KMS-11 (cell line): Measurements from ENCODE around the gene SOCS3.

Source experiments
- H2AFZ ChIP-seq: fragments of 200-600 bp; sonication (generic); 2 replicates; pipeline ENCODE4 v1.6.1; 2016; ENCODE audit warnings: antibody characterized with exemption, mixed run types, low read depth
- H3K27ac ChIP-seq: fragments of 200-600 bp; sonication (generic); 2 replicates; pipeline ENCODE4 v1.6.1; 2016; ENCODE audit warnings: mild to moderate bottlenecking, mixed run types
- H3K27me3 ChIP-seq: fragments of 200-600 bp; sonication (generic); 2 replicates; pipeline ENCODE4 v1.6.1; 2017; ENCODE audit warnings: mild to moderate bottlenecking, low read depth, mixed run types, moderate library complexity; ENCODE audit not compliant: insufficient read depth
- H3K36me3 ChIP-seq: fragments of 200-600 bp; sonication (generic); 2 replicates; pipeline ENCODE4 v1.6.1; 2017; ENCODE audit warnings: mild to moderate bottlenecking, mixed run types; ENCODE audit not compliant: insufficient read depth
- H3K4me1 ChIP-seq: fragments of 200-600 bp; sonication (generic); 2 replicates; pipeline ENCODE4 v1.6.1; 2016; ENCODE audit warnings: mild to moderate bottlenecking, low read depth, mixed run types; ENCODE audit not compliant: poor library complexity, severe bottlenecking
- H3K4me2 ChIP-seq: fragments of 200-600 bp; sonication (generic); 2 replicates; pipeline ENCODE4 v1.7.0; 2016; ENCODE audit warnings: mild to moderate bottlenecking, mixed run types
- H3K4me3 ChIP-seq: fragments of 200-600 bp; sonication (generic); IDR thresholded peaks from 2 replicates; pipeline ENCODE4 v1.6.1; 2017; ENCODE audit warnings: low read depth, low read length, mixed read lengths; ENCODE audit not compliant: insufficient read depth
- H3K79me2 ChIP-seq: fragments of 200-600 bp; sonication (generic); 2 replicates; pipeline ENCODE4 v1.6.1; 2016; ENCODE audit warnings: low read depth, mixed run types; ENCODE audit not compliant: insufficient read depth
- H3K9ac ChIP-seq: fragments of 200-600 bp; sonication (generic); 2 replicates; pipeline ENCODE4 v1.6.1; 2016; ENCODE audit warnings: mild to moderate bottlenecking, mixed run types
- H4K20me1 ChIP-seq: fragments of 200-600 bp; sonication (generic); 2 replicates; pipeline ENCODE4 v1.6.1; 2016; ENCODE audit warnings: mild to moderate bottlenecking, mixed run types; ENCODE audit not compliant: insufficient read depth
- TF ChIP-seq, protein P1 (sequence below): fragments of 200-600 bp; sonication (generic); conservative IDR thresholded peaks from 2 replicates; pipeline ENCODE4 v1.6.1; 2017; ENCODE audit warnings: low read depth, mild to moderate bottlenecking, antibody characterized with exemption, low read length, moderate library complexity, mixed read lengths

SOCS3 gene

GRCh38 chr17:78330570-78331224 is 29.2 kb downstream of the SOCS3 start:
- Histone ChIP-seq H2AFZ (no peak overlapping the region), H3K79me2 (no peaks in the 10 kb centered on the region), H3K4me2 (no peak overlapping the region), H3K4me1 (peaks cover 8% of the 10 kb centered on the region), H3K36me3 (no peaks in the 10 kb centered on the region), H3K27ac (no peak overlapping the region), H3K9ac (no peak overlapping the region), H3K27me3 (no peaks in the 10 kb centered on the region), H4K20me1 (no peaks in the 10 kb centered on the region), H3K4me3 (no peak overlapping the region)
- TF ChIP-seq, protein P1, sequence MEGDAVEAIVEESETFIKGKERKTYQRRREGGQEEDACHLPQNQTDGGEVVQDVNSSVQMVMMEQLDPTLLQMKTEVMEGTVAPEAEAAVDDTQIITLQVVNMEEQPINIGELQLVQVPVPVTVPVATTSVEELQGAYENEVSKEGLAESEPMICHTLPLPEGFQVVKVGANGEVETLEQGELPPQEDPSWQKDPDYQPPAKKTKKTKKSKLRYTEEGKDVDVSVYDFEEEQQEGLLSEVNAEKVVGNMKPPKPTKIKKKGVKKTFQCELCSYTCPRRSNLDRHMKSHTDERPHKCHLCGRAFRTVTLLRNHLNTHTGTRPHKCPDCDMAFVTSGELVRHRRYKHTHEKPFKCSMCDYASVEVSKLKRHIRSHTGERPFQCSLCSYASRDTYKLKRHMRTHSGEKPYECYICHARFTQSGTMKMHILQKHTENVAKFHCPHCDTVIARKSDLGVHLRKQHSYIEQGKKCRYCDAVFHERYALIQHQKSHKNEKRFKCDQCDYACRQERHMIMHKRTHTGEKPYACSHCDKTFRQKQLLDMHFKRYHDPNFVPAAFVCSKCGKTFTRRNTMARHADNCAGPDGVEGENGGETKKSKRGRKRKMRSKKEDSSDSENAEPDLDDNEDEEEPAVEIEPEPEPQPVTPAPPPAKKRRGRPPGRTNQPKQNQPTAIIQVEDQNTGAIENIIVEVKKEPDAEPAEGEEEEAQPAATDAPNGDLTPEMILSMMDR: no peak

DNA sequence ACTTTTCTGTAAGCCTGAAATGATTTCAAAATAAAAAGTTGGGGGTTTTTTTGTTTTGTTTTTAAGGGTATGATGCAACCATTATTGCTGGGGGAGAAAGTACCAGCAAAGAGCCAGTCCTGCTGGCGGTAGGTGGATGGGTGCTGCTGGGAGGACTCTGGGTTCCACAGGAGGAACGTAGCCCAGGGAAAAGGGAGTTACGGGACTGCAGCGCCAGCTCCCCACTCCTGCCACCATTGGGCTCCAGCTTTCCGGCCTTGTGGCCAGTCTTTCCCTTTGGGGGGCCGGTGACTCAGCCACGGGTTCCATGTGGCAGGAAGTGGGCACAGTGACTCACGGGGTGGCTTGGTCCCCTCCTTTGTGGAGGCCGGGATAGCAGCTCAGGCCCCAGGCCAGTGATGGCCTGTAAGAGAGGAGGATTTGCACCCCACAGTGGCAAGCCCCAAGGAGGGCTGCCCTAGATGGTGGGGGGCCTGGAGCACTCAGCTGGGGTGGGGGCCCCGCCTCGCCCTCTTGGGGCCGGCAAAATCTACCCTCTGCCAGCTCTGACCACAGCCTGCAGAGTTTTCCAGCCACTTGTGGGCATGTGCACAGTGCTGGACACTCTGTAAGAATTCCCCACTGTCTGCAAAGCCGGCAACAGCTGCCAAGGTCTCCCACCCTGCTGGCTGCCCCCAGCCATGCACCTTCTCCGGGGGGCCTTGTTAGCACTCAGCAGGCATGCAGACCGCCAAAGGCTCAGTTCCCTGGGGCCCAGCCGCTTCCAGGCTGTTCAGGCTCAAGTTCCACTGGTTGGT is 30.4 kb downstream of the SOCS3 start:
- no peak overlapping the region for H3K9ac ChIP-seq
- H3K4me2 ChIP-seq: no peak overlapping the region
- no peaks in the 10 kb centered on the region for H4K20me1 ChIP-seq
- H3K4me3 ChIP-seq: no peak overlapping the region
- no peaks in the 10 kb centered on the region for H3K27me3 ChIP-seq
- no peaks in the 10 kb centered on the region for H3K79me2 ChIP-seq
- no peak overlapping the region for H3K27ac ChIP-seq
- H2AFZ ChIP-seq: no peak overlapping the region
- peaks cover 8% of the 10 kb centered on the region for H3K4me1 ChIP-seq
- TF ChIP-seq, protein P1: no peak
- H3K36me3 ChIP-seq: no peaks in the 10 kb centered on the region

- H4K20me1 ChIP-seq: no peaks in the 10 kb centered on the region
- H3K36me3 ChIP-seq: no peaks in the 10 kb centered on the region
- no peak overlapping the region for H3K4me3 ChIP-seq
- H3K4me1 ChIP-seq: peaks cover 18% of the 10 kb centered on the region
- no peak overlapping the region for H3K9ac ChIP-seq
- no peak overlapping the region for H3K4me2 ChIP-seq
- TF ChIP-seq, protein P1: no peak
- H2AFZ ChIP-seq: no peak overlapping the region
- no peaks in the 10 kb centered on the region for H3K27me3 ChIP-seq
- H3K79me2 ChIP-seq: no peaks in the 10 kb centered on the region
- no peak overlapping the region for H3K27ac ChIP-seq
Measured at GRCh38 chr17:78327880-78328279, 32.0 kb downstream of the SOCS3 start.

GRCh38 chr17:78325076-78325687 is 34.7 kb downstream of the SOCS3 start:
- no peak overlapping the region for H3K4me3 ChIP-seq
- H2AFZ ChIP-seq: no peak overlapping the region
- H3K9ac ChIP-seq: no peak overlapping the region
- H4K20me1 ChIP-seq: no peaks in the 10 kb centered on the region
- H3K4me1 ChIP-seq: peaks cover 18% of the 10 kb centered on the region
- H3K79me2 ChIP-seq: no peaks in the 10 kb centered on the region
- H3K4me2 ChIP-seq: no peak overlapping the region
- TF ChIP-seq, protein P1: no peak
- H3K27ac ChIP-seq: no peak overlapping the region
- no peaks in the 10 kb centered on the region for H3K36me3 ChIP-seq
- H3K27me3 ChIP-seq: no peaks in the 10 kb centered on the region
